Smooth muscle cell (in vitro differentiated cells): Measurements from ENCODE around the gene SERPINA1. TPM values are rescaled to one million over a fixed set of nuclear protein-coding genes. Genes with fewer than 3 reads are reported as not detected.
A peak's percentile ranks its signal among the peaks of the same experiment; 100 is the strongest.

Experiments
- DNase-seq: peaks from one replicate; lab custom pipeline; 2025; ENCODE audit not compliant: unreplicated experiment; lab: John Stamatoyannopoulos, UW
- H2AFZ ChIP-seq: fragments of 200-600 bp; sonication (generic); 2 replicates; pipeline ENCODE4 v1.6.0; 2016; ENCODE audit warnings: antibody characterized with exemption, low read depth, mild to moderate bottlenecking
- H3F3A ChIP-seq: fragments of 200-600 bp; sonication (generic); 2 replicates; pipeline ENCODE4 v1.6.0; 2017; ENCODE audit warnings: antibody characterized with exemption, low read depth
- H3K27ac ChIP-seq: fragments of 200-600 bp; sonication (generic); 2 replicates; pipeline ENCODE4 v1.5.1; 2016; ENCODE audit warnings: low read depth, mild to moderate bottlenecking
- H3K27me3 ChIP-seq: fragments of 200-600 bp; sonication (generic); 2 replicates; pipeline ENCODE4 v1.6.1; 2016; ENCODE audit warnings: low read depth, mild to moderate bottlenecking
- H3K36me3 ChIP-seq: fragments of 200-600 bp; sonication (generic); 2 replicates; pipeline ENCODE4 v1.5.1; 2016; ENCODE audit warnings: low read depth
- H3K4me1 ChIP-seq: fragments of 200-600 bp; sonication (generic); 2 replicates; pipeline ENCODE4 v1.5.1; 2016; ENCODE audit warnings: low read depth
- H3K4me2 ChIP-seq: fragments of 200-600 bp; sonication (generic); 2 replicates; pipeline ENCODE4 v1.6.0; 2016; ENCODE audit warnings: mild to moderate bottlenecking
- H3K4me3 ChIP-seq: fragments of 200-600 bp; sonication (generic); 2 replicates; pipeline ENCODE4 v1.5.1; 2016; ENCODE audit warnings: mild to moderate bottlenecking
- H3K79me2 ChIP-seq: fragments of 200-600 bp; sonication (generic); 2 replicates; pipeline ENCODE4 v1.6.0; 2016; ENCODE audit warnings: low read depth, mild to moderate bottlenecking
- H3K9ac ChIP-seq: fragments of 200-600 bp; sonication (generic); 2 replicates; pipeline ENCODE4 v1.6.0; 2016; ENCODE audit warnings: low read depth
- H3K9me3 ChIP-seq: fragments of 200-600 bp; sonication (generic); replicated peaks from 2 replicates; pipeline ENCODE4 v1.5.1; 2016; ENCODE audit warnings: low read depth
- H4K20me1 ChIP-seq: fragments of 200-600 bp; sonication (generic); 2 replicates; pipeline ENCODE4 v1.6.0; 2016; ENCODE audit warnings: low read depth
- CTCF ChIP-seq: fragments of 200-600 bp; sonication (generic); IDR thresholded peaks from 2 replicates; pipeline ENCODE4 v1.5.1; 2017; ENCODE audit warnings: borderline replicate concordance, mild to moderate bottlenecking, antibody characterized with exemption; ENCODE audit not compliant: insufficient read depth, poor library complexity, severe bottlenecking
- WGBS: methylation state at CpG from one replicate; pipeline ENCODE4 v1.1.7; 2016; ENCODE audit warnings: low lambda C conversion rate; 5-methylcytosine and 5-hydroxymethylcytosine counted together
- polyA plus RNA-seq: library from polyadenylated mRNA; unstranded; fragments of >200 nt; fragmentation: Nextera tagmentation; extraction: Ambion mirVana; gene quantifications from 2 replicates; pipeline ENCODE4 v1.2.1, GENCODE V29; 2016
- total RNA-seq: library from RNA; depleted of rRNA; stranded (reverse); fragments of >200 nt; gene quantifications from 2 replicates; pipeline ENCODE4 v1.2.3, GENCODE V29; 2014

The SERPINA1 gene
- total and polyA plus RNA-seq, 2 experiments from 2014 or later = 1.8 to 2.4 TPM

GRCh38 chr14:94342334-94342934, 46.0 kb downstream of the SERPINA1 start:
- no peaks in the 10 kb centered on the region for H3K36me3 ChIP-seq
- no peak overlapping the region for H2AFZ ChIP-seq
- H3K4me2 ChIP-seq = peak overlapping the region; percentile 45
- H4K20me1 ChIP-seq = no peaks in the 10 kb centered on the region
- no peak overlapping the region for H3K4me3 ChIP-seq
- H3K27me3 ChIP-seq = no peaks in the 10 kb centered on the region
- DNase-seq = no peak
- H3F3A ChIP-seq = no peaks in the 10 kb centered on the region
- peak overlapping the region; percentile 56 for H3K9ac ChIP-seq
- 56% methylated on average over 2 of the region's 2 CpGs for WGBS
- H3K27ac ChIP-seq = peak overlapping the region; percentile 84
- no peaks in the 10 kb centered on the region for H3K4me1 ChIP-seq
- H3K9me3 ChIP-seq = no peaks in the 10 kb centered on the region
- no peaks in the 10 kb centered on the region for H3K79me2 ChIP-seq
- no peak for TF ChIP-seq CTCF

GRCh38 chr14:94341656-94342333, 46.6 kb downstream of the SERPINA1 start:
- H3K4me1 ChIP-seq = no peaks in the 10 kb centered on the region
- no peaks in the 10 kb centered on the region for H3K36me3 ChIP-seq
- no peak overlapping the region for H2AFZ ChIP-seq

GRCh38 chr14:94340533-94340932, 47.9 kb downstream of the SERPINA1 start:
- no peak for TF ChIP-seq CTCF
- H3K9ac ChIP-seq = no peak overlapping the region
- DNase-seq = no peak
- no peak overlapping the region for H2AFZ ChIP-seq
- no peak overlapping the region for H3K4me3 ChIP-seq
- H3K27ac ChIP-seq = no peak overlapping the region
- no peaks in the 10 kb centered on the region for H4K20me1 ChIP-seq
- no peaks in the 10 kb centered on the region for H3K36me3 ChIP-seq
- no peaks in the 10 kb centered on the region for H3F3A ChIP-seq
- H3K27me3 ChIP-seq = no peaks in the 10 kb centered on the region
- H3K9me3 ChIP-seq = no peaks in the 10 kb centered on the region
- no peak overlapping the region for H3K4me2 ChIP-seq
- no peaks in the 10 kb centered on the region for H3K4me1 ChIP-seq
- H3K79me2 ChIP-seq = no peaks in the 10 kb centered on the region

More at GRCh38 chr14:94341656-94342333, 46.6 kb downstream of the SERPINA1 start:
- H3K9me3 ChIP-seq = no peaks in the 10 kb centered on the region
- H3F3A ChIP-seq = no peaks in the 10 kb centered on the region
- WGBS = 66% methylated on average over 5 of the region's 5 CpGs
- peak overlapping the region; percentile 56 for H3K9ac ChIP-seq
- no peak for TF ChIP-seq CTCF
- peak overlapping the region; percentile 84 for H3K27ac ChIP-seq
- H4K20me1 ChIP-seq = no peaks in the 10 kb centered on the region
- H3K27me3 ChIP-seq = no peaks in the 10 kb centered on the region
- H3K4me3 ChIP-seq = no peak overlapping the region
- DNase-seq = no peak
- H3K4me2 ChIP-seq = peak overlapping the region; percentile 45
- H3K79me2 ChIP-seq = no peaks in the 10 kb centered on the region

- H3K4me2 ChIP-seq = no peak overlapping the region
- no peaks in the 10 kb centered on the region for H4K20me1 ChIP-seq
- no peaks in the 10 kb centered on the region for H3K79me2 ChIP-seq
- no peak overlapping the region for H2AFZ ChIP-seq
- H3F3A ChIP-seq = no peaks in the 10 kb centered on the region
- H3K9ac ChIP-seq = no peak overlapping the region
- H3K27ac ChIP-seq = no peak overlapping the region
- no peak overlapping the region for H3K4me3 ChIP-seq
- H3K27me3 ChIP-seq = no peaks in the 10 kb centered on the region
- H3K4me1 ChIP-seq = no peaks in the 10 kb centered on the region
- no peaks in the 10 kb centered on the region for H3K36me3 ChIP-seq
- TF ChIP-seq CTCF = no peak
- no peak for DNase-seq
- 86% methylated on average over 2 of the region's 2 CpGs for WGBS
- H3K9me3 ChIP-seq = no peaks in the 10 kb centered on the region
Measured at GRCh38 chr14:94338023-94338422, 50.4 kb downstream of the SERPINA1 start.
